Measurements from ENCODE around the gene IMPG2. TPM values are rescaled to one million over a fixed set of nuclear protein-coding genes. Genes with fewer than 3 reads are reported as not detected.

Gene IMPG2
- total and polyA plus RNA-seq, 9 donors = 0.06 to 8.7 (median 0.38) TPM

DNA sequence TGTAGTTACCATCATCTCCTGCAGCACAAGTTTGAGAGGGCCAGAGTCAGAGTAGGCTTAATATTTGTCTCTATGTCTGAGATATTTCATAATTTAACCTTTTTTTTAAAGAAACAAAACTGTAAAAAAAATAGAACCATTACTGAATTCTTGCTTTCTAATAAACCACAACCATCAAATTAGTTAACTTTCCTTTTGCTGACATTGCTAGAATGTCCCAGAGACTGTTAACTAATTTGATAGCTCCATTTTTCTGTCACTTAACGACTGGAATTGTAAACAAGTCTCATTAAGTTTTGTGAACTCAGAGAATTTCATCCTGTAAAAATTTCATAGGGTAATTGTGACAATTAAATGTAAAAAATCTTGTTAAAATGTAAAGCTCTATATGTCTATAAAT lies 35.6 kb downstream of the IMPG2 start:
- no peak overlapping the region for H3K27ac ChIP-seq
- no peak overlapping the region for H3K4me3 ChIP-seq
- TF ChIP-seq POLR2A (IDR thresholded peaks at IDR 0.05) (no peak), EP300 (IDR thresholded peaks at IDR 0.05) (no peak)
- TF ChIP-seq, protein P1, sequence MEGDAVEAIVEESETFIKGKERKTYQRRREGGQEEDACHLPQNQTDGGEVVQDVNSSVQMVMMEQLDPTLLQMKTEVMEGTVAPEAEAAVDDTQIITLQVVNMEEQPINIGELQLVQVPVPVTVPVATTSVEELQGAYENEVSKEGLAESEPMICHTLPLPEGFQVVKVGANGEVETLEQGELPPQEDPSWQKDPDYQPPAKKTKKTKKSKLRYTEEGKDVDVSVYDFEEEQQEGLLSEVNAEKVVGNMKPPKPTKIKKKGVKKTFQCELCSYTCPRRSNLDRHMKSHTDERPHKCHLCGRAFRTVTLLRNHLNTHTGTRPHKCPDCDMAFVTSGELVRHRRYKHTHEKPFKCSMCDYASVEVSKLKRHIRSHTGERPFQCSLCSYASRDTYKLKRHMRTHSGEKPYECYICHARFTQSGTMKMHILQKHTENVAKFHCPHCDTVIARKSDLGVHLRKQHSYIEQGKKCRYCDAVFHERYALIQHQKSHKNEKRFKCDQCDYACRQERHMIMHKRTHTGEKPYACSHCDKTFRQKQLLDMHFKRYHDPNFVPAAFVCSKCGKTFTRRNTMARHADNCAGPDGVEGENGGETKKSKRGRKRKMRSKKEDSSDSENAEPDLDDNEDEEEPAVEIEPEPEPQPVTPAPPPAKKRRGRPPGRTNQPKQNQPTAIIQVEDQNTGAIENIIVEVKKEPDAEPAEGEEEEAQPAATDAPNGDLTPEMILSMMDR (IDR thresholded peaks at IDR 0.05) = no peak
- intact Hi-C loops (cut with DNase I) = no loop called here
- DNase-seq = no peak
- no peaks in the 10 kb centered on the region for H3K9me3 ChIP-seq
- no peaks in the 10 kb centered on the region for H3K36me3 ChIP-seq
- no peaks in the 10 kb centered on the region for H3K27me3 ChIP-seq
- H3K4me1 ChIP-seq (ENCODE audit: insufficient read depth) = no peaks in the 10 kb centered on the region
- 56 to 76% (median 61%) methylated on average over 1 of the region's 1 CpG for WGBS, 3 donors

DNA sequence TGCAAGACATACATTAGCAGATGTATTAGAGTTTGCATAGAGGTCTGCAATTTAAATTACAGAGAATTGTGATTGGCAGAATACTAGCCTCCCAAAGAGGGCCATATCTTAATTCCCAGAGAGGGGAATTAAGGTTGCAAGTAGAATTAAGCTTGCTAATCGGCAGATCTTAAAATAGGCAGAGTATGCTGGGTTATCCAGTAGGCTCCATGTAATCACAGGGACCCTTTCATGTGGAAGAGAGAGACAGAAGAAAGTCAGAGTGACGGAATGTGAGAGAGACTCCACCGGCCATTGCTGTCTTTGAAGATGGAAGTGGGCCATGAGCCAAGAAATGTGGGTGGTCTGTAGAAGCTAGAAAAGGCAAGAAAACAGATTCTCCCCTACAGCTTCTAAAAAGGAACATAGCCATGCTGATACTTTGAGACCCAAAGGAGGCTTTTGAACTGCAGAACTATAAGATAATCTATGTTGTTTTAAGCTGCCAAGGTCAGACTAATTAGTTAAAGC lies 38.8 kb downstream of the IMPG2 start:
- H3K36me3 ChIP-seq = no peaks in the 10 kb centered on the region
- WGBS, 3 donors = 34 to 39% (median 38%) methylated on average over 3 of the region's 3 CpGs
- H3K4me1 ChIP-seq (ENCODE audit: insufficient read depth) = no peaks in the 10 kb centered on the region
- no peak overlapping the region for H3K27ac ChIP-seq
- DNase-seq = no peak
- H3K9me3 ChIP-seq = no peaks in the 10 kb centered on the region
- intact Hi-C loops (cut with DNase I) = no loop called here
- no peak overlapping the region for H3K4me3 ChIP-seq
- TF ChIP-seq POLR2A (IDR thresholded peaks at IDR 0.05) = no peak
- TF ChIP-seq, protein P1 (IDR thresholded peaks at IDR 0.05) = no peak
- no peak for TF ChIP-seq EP300 (IDR thresholded peaks at IDR 0.05)
- no peaks in the 10 kb centered on the region for H3K27me3 ChIP-seq

DNA sequence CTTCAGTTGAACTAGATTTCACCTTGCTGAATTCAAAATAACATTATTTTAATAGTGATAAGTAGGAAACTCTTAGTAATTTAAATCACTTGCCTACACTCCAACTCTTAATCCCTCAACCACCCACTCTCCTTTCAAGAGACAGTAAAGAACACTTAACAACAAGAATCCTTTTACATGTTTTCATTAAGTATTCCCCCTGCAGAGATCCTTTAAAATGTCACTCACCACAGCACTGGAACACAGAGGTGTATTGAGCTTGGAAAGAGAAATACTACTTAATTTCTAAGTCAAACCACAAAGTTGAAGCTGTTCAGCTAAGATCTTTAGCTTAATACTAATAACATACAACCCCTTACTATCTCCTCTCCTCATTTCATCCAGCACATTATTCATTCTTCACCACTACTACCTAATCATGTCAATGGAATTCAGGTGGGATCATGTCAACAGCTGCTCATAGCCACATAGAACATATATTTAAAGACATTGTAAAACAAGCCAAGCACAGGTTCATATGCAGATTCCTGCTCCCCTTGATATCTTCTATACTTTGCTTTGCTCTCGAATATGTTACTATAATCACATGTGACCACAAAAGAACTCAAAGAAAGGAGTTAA lies 40.5 kb downstream of the IMPG2 start:
- TF ChIP-seq, protein P1 (IDR thresholded peaks at IDR 0.05) = no peak
- Histone ChIP-seq H3K27ac (no peak overlapping the region), H3K36me3 (no peaks in the 10 kb centered on the region), H3K9me3 (no peaks in the 10 kb centered on the region), H3K27me3 (no peaks in the 10 kb centered on the region), H3K4me1 (ENCODE audit: insufficient read depth) (no peaks in the 10 kb centered on the region), H3K4me3 (no peak overlapping the region)
- intact Hi-C loops (cut with DNase I) = no loop called here
- WGBS, 3 donors = 98 to 100% (median 100%) methylated on average over 1 of the region's 1 CpG
- DNase-seq = no peak

DNA sequence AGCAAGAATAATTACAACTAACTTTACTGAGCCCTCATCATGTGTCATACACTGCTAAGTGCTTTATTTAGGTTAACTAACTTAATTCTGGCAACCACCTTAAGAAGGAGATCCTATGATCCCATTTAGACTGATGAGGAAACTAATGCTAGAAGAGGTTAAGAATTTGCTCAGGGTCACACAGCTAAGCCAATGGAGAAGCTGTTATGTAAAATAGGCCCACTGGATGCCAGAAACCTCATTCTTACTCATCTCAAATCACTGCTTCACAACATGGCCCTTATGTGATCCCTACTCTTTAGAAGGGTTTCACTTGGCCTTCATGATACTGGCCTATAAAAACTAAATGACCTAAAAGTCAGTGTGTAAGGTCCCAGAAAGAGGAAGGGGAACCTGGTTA lies 41.2 kb downstream of the IMPG2 start:
- H3K4me1 ChIP-seq (ENCODE audit: insufficient read depth) = no peaks in the 10 kb centered on the region
- intact Hi-C loops (cut with DNase I) = no loop called here

More for the DNA sequence above, 41.2 kb downstream of the IMPG2 start:
- H3K4me3 ChIP-seq = no peak overlapping the region
- no peaks in the 10 kb centered on the region for H3K27me3 ChIP-seq
- DNase-seq = no peak
- H3K36me3 ChIP-seq = no peaks in the 10 kb centered on the region
- H3K9me3 ChIP-seq = no peaks in the 10 kb centered on the region
- H3K27ac ChIP-seq = no peak overlapping the region
- TF ChIP-seq, protein P1 (IDR thresholded peaks at IDR 0.05) = no peak
- TF ChIP-seq EP300 (IDR thresholded peaks at IDR 0.05) (no peak), POLR2A (IDR thresholded peaks at IDR 0.05) (no peak)

Data from ovary (tissue), 9 donors.